NCI-H748 (cell line): ENCODE results near the gene GAS2L2.
"Not testable (repeated sequence)": the region's sequence is repeated elsewhere in the genome, so short reads cannot be mapped to it uniquely, and the experiment has no call there.

Source experiments
- DNase-seq: peaks from one replicate; lab custom pipeline; 2025; ENCODE audit not compliant: unreplicated experiment; lab: John Stamatoyannopoulos, UW

GAS2L2 gene

DNA sequence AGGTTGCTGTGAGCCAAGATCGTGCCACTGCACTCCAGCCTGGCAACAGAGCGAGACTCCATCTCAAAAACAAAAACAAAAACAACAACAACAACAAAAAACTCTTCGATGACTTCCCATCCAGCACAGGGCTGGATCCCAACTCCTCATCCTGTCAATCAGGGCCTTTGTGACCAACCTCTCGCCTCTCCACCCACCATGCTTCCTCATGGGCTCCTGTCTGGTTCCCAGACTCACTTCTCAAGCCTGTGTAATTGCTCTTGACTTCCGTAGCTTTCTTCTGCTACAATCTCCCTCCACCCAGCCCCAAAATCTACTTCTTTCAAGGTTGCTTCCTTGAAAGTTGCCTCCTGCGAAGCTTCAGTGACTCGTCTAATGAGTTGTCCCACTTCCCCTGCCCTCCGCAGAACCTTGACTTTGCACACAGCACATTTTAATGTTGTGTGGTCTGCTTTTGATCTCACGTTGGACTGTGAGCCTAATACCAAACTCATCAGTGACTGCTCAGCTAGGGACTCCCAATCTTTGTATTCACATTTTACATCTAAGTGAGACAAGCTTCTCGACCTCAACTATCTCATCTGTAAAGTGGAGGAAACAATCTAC is 22.5 kb downstream of the GAS2L2 start:
- no peak for DNase-seq

DNA sequence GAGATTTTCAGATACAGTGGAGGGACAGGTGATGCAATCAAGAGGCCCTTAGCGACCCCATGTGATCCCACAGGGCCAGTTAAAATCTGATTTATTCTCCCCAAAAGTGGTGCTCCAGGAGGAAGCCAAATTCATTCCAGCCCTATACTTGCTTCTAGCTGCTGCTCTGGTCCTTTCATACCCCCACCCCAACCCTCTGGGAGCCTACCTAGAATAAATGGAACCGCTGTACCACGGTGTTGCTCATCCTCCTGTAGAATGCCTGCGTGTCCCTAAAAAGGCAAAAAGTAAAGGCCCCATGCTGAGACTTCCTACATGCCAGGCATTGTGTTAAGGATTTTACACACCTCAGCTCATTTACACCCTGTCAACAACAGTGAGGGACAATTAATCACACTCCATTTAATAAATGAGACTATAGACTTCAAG is 23.6 kb downstream of the GAS2L2 start:
- DNase-seq = no peak

DNA sequence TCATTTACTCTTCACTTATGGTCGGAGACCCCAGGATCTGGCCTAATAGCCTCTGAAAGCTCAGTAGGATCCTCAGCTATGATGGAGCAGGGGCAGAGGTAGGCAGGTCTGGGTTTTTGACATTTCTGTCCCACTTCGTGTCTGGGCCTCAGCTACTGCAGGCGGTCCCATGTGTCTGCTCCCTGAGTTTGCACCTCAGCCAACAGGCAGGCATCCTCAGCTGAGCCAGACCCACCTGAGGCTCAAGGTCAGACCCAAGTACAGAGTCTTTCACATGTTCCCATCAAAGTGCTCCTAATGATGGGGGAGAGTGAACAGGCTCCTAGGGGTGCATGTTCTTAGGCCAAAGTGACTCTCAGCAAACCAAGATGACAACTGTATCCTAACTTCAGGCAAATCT is 24.5 kb downstream of the GAS2L2 start:
- DNase-seq = no peak

DNA sequence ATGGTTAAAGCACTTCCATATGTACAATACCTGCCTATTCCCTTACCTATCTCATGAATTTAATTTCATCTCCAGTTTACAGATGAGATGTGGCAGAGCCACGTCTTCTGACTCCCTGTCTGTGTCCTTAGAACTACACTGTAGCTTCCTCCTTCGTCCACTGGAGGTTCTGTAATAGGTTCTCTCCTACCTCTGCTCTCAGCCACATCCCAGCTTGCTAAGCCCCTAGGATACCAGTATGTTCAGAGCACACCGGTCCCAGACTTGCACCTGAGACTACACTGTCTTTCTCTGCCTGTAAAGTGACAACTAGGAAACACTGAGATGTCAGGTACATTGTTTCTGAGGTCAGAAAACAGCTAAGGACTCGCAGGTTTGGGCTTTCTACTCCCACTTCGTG is 25.4 kb downstream of the GAS2L2 start:
- DNase-seq = no peak

DNA sequence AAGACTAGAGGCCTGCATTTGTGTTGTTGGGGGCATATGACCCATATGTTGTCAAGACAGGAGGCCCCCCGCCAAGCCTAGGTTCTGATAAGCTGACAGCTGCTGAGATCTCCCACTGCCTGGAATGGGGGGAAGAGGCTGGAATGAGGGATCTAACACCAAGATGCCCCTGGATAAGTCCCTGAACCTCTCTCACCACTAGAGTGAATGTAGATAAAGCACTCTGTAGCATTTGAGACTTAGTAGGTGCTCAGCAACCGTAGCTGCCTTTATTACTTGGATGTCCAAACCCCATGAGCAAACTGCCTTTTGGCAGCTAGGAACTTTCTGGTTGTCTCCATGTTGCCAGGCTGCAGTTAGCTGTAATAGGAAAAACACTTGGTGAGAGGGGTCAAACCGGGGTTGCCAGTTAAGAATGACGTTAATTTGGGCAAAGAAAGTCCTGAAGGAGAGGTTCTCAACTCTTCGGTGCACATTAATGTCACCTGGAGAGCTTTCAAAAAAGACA is 26.0 kb downstream of the GAS2L2 start:
- DNase-seq = no peak

DNA sequence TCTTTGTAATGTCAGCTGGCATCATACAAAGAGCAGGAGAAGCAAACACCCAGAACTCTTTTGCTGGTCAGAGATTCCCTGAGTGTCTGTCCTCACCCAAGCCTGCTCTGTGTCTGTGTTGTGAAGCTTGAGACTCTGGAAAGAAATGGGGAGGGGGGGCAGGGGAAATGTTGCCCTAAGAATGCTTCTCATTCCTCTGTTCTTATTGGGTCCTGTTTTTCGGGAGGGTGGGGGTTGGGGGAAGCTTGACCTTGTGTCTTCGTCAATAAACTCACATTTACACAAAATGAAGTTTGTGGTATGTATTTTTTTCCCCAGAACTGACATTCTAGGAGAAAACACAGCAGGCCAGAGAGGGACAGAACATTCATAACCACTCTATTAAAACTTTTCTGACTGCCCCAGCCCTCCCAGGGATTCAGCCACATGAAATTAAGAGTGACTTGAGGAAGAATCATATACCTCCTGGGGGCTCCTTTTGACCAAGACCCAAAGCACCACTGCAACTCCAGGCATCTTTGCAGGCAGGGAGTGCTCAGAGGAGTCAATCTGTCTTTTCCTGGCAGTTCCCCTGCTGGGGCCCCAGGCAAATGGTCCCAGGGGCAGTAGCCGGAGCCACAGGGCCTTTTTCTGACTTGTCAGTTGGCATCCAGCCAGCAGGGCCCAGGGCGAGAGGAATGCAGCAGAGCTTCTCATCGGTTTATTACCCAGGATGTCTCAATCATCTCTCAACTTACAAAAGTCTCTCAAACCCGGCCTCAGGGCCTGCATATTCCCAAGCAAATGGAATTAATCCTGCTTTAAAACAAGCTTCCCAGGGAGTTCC is 26.7 kb downstream of the GAS2L2 start:
- no peak for DNase-seq

DNA sequence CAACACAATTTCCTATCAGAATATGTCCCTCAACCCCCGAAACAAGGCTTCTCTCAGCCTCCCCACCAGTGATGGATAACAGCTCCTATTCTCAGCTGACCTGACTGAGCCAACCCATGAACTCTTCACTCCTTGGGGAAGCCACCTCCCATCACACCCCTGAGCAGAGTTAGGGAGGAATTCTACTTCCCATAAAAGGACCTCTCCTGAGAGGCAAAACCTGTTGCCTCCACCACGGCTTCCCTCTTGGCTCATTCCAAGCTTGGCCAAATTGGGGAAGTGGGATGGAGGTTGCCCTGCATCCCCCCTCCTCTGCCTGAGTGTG is 27.3 kb downstream of the GAS2L2 start:
- DNase-seq = no peak

DNA sequence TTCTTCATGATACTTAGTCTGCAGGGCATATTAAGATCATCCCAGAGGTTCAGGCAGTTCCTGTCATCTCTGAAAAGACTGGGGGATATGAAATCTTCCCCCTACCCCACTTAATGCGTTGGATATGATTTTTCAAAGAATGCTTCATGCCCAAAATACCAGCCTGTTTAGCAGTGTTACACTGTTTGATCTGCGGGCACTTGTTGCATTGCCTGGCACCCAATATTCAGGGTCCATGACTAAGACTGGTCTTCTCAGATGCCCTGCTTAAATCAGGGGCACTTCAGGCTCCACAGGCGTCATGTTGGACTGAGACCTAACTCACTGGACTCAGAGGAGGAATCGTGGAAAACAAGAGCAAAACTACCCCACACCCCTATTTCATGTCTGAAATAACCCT is 28.0 kb downstream of the GAS2L2 start:
- DNase-seq = no peak

DNA sequence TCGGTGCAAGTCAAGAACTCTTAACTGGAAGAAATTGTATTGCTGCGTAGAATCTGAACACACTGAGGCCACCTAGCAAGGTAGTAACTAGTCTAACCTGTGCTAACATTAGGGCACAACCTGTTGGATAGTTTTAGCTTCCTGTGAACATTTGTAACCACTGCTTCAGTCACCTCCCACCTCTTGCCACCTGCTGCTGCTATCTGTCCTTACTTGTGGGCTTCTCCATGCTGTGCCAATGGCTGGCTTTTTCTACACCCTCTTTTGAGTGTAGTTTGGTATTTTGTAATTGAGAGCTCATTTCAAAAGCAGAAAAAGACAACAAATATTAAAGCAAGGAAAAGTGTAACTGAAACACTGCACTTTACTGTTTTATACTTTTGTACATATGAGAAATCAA is 29.3 kb downstream of the GAS2L2 start:
- no peak for DNase-seq

DNA sequence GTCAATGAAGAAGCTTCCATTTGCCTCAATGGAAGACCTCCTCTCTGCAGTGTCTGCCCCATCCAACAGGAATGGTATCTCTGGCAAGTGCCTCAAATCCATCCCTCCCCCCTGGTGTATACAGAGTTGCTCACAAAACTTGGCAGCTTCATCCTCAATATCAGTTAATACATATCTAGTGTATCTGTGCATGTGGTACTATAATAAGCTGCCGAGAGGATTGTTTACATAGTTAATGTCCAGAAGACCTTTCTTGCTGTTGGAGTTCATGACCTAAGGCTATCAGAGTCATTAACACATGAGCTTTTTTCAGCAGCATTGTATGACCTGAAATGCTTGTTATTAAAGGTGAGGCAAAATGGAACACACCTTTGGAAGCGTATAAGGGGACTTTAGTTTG is 35.6 kb downstream of the GAS2L2 start:
- no peak for DNase-seq

DNA sequence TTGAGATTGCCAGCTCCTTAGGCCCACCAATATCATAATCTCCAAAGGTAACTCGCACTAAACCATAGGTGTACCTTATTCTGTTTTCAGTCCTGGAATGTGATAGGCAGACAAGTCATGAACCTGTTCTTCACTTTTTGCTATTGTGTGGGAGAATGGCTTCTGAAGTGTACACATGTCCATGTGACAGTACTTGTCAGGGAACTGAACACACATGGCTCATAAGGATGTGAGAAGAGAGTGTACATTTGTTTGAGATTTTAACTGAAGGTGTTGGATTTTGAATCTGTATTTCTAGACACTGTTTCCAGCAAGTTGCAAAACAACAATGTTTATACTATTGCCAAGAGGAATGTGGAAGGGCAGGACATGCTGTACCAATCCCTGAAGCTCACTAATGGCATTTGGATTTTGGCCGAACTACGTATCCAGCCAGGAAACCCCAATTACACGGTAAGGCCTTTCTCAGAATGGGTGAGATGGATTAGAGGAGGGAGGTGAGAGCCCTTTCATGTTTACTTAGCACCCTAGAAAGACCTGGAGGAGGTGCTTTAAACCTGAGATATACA is 36.1 kb downstream of the GAS2L2 start:
- DNase-seq = no peak

DNA sequence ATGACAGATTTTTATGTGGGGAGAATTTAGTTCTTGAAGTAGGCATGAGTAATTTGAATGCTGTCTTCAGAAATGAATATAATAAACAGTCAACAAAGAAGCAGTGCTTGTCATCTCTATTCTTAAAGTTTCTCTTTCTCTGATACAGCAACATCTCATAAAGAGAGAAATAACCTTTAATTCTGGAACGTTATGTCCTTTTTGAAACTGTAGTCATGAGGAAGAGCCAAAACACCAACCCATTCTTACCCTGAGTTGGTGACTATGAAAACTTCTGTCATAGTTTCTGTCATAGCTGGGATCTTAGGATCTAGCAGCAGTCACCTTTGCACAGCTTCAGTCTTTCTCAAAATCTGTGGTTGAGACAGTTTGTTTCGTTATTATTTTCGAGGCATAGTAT is 36.9 kb downstream of the GAS2L2 start:
- no peak for DNase-seq

DNA sequence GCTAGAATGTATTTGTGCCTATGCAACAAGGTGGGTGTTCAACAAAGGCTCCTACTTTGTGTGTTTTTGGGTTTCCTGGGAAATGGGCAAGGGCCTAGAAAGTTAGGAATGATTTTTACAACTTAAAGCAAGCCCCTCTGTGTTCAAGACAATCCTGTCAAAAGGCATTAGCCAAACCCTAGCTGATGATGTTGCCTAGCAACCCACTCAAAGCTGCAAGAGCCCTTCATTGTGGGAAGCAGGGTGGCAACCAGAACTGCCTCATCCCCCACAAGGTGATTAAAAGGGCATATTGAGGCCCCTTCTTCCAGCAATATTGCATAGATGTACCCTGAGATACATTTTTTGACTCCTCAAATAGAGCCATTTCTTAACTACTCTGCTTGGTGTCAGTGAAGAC is 37.6 kb downstream of the GAS2L2 start:
- peak; percentile 41 for DNase-seq

DNA sequence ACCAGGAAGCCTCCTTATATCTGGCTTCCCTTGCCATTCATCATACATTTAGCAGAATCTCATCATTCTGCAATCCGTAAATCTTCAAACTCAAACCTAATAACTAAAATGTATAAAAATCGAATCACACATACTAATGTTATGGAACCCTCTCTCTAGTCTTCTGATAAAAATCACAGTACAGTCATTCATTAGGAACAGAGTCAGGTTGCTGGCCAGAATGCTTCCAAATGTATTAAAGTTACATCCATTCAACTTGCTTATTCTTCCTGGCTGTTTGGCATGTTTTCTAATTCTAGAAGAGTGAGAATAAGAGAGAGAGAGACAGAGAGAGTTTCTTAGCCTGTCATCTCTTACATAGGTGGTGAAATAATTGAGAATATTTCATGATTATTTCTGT is 38.1 kb downstream of the GAS2L2 start:
- DNase-seq = no peak

DNA sequence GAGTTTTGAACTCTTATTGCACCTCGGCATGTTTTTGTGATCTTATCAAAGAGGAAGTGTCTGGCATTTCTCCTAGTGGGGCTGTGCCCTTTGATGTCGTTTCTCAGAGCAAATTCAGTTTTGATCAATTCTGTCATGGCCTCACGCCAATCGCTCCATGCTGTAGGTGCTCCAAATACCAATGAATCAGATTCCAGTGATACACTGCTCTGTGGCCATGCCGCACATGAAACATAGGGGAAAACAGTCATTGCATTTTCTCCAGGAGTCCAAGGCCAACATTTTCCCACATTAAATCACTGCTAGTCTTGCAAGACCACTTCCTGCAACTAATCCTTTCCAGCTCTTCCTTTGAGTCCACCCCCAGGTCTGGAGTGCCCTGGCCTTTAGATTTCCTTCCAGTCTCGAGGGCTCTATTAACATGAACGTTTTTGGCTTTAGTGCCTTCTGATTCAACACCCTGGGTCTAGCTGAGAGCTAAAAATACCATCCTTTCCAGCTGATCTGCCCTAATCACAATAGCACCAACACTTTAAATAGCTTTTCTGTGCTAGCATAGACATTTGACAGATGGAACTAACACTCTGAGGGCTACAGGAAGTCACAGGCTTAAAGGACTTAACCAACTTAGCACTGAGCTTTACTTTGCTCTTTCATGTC is 39.8 kb downstream of the GAS2L2 start:
- no peak for DNase-seq

DNA sequence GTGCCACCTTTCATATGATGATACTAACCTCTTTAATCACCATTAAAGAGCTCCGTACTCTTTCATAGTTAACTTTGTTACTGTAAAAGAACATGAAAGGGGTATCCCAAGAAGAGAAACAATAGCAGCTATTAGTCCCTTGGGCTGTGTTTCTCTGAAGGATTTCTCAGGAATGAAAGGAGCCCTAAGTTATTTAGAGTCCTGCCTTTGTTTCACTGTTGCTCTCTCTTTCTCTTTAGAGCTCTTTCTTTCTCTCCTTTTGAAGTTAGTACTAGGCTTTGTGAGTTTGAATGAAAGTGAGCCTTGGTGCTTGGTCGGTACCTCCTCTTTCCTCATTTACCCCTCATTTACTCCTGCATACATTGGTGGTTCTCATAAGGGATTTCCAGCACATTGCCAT is 42.1 kb downstream of the GAS2L2 start:
- DNase-seq = no peak

DNA sequence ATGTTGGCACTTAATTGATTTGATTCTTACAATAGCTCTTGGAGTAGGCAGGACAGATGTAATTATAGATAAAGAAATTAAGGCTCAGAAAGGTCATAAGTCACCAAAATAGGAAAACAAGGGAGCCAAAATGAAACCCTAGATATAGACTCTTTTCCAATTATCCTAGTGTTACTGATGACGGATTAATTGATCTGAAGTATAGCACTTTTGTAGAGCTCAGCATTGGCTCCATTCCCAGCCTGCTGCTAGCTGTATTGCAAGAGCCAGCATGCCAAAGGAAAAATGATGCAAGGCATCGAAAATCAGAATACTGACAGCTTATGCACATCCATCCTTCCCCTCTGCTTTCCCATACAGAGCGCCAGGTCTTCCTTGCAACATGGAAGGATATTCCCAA is 43.2 kb downstream of the GAS2L2 start:
- no peak for DNase-seq

DNA sequence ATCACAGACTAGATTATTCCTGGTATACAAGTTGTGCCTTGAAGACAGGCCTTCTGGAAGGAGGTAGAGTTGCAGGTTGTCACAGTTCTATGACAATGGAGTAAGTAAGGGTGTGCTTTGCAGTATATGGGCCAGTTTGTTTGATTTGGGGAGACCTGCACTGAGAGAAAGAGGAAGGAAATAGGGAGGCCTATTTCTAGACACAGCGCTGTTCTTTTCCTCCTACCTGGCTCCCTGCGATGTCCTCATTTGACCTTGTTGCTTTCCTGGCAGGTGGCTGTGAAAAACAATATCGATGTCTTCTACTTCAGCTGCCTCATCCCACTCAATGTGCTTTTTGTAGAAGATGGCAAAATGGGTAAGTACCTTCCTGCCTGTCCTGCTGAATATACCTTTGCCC is 44.1 kb downstream of the GAS2L2 start:
- DNase-seq = no peak

DNA sequence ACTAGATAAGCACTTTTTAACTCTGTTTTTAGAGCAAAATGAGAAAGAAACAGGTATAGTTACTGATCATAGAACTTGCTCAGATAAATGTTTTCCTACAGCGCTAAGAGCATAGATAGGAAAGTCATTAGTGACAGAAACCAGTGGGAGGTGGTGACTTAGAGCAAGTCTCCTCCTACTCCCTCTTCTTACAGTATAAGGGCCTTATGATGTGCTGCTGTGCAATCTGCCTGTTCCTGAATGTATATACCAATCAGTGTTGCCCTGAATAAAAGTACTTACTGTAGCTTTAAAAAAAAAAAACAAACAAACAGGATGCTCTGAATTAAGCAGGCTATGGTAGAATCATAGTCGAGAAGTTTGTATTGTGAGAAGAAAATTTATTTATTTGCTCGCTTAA is 44.9 kb downstream of the GAS2L2 start:
- DNase-seq = no peak

DNA sequence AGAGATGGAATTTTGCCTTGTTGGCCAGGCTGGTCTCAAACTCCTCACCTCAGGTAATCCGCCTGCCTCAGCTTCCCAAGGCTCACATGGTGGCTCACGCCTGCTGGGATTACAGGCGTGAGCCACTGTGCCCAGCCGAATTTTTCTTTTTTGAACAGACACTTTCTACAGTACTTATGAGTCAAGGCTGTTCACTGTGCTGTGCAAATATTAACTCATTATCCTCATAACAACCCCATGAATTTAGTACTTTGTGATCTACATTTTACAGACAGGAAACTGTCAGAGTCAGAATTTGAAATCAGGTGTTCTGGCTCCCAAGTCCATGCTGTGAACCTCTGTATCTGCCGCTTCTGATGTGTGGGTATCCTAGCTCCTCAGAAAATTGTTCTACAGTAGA is 47.3 kb downstream of the GAS2L2 start:
- no peak for DNase-seq

DNA sequence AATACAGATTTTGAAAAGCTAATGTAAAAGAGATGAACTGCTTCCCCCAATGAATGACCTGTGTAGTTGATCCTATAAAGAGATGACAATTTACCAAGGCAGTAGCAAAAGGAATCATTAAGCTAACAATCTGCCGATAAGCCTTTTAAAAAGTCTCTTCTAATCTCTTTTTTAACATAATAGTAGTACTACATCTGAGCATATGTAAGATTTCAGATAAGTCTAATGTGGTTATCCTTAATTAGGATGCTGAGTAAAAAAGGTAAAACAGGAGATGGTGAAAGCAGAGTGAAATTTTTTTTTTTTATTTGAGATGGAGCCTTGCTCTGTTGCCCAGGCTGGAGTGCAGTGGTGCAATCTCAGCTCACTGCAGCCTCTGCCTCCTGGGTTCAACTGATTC is 47.8 kb downstream of the GAS2L2 start:
- no peak for DNase-seq

DNA sequence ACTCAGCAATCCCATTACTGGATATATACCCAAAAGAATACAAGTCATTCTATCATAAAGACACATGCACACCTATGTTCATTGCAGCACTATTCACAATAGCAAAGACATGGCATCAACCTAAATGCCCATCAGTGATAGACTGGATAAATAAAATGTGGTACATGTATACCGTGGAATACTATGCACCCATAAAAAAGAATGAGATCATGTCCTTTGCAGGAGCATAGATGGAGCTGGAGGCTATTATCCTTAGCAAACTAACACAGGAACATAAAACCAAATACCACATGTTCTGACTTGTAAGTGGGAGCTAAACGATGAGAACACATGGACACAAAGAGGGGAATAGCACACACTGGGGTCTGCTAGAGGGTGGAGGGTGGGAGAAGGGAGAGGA is 49.7 kb downstream of the GAS2L2 start:
- DNase-seq = not testable (repeated sequence)
